GM23338 (cell line): ENCODE data around the gene ERF.

Experiments
- EZH2 ChIP-seq: fragments of 200-600 bp; sonication (generic); IDR thresholded peaks from one replicate; pipeline ENCODE4 v1.8.0; 2017; ENCODE audit warnings: antibody characterized with exemption, mild to moderate bottlenecking, low read depth; ENCODE audit not compliant: unreplicated experiment
- TF ChIP-seq, protein P1 (sequence below), 2 experiments: fragments of 200-600 bp in 1 of 2; sonication (generic) in 1 of 2; conservative IDR thresholded peaks; 2 replicates each; pipeline versions ENCODE4 v1.5.1 to v1.6.1; 2016 to 2017; ENCODE audit warnings: antibody characterized with exemption in 2 of 2, low read depth in 2 of 2, mild to moderate bottlenecking in 2 of 2, moderate library complexity in 1 of 2

DNA sequence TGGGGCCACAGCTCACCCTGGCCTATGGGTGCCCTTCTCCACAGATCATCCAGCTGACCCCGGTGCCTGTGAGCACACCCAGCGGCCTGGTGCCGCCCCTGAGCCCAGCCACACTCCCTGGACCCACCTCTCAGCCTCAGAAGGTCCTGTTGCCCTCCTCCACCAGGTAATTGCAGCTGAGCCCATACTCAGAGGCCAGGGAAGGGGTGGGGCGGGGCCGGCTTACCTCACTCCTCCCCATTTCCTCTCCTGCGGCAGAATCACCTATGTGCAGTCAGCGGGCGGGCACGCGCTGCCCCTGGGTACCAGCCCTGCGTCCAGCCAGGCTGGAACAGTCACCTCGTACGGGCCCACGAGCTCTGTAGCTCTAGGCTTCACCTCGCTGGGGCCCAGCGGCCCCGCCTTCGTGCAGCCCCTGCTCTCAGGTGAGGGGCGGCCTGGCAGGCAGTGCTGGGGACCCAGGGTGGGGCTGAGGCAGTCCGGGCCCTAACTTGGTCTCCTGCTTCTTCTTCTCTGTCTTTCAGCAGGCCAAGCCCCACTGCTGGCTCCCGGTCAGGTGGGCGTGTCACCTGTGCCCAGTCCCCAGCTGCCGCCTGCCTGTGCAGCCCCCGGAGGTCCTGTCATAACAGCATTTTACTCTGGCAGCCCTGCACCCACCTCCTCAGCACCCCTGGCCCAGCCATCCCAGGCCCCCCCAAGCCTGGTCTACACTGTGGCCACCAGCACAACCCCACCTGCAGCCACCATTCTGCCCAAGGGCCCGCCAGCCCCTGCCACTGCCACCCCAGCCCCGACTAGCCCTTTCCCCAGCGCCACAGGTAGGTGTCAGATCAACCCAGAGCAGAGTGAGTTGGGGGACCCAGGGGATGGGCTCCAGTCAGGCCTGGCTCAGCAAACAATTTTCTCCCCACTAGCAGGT is 37.4 kb upstream of the ERF start:
- no peak for TF ChIP-seq EZH2
- TF ChIP-seq, protein P1, sequence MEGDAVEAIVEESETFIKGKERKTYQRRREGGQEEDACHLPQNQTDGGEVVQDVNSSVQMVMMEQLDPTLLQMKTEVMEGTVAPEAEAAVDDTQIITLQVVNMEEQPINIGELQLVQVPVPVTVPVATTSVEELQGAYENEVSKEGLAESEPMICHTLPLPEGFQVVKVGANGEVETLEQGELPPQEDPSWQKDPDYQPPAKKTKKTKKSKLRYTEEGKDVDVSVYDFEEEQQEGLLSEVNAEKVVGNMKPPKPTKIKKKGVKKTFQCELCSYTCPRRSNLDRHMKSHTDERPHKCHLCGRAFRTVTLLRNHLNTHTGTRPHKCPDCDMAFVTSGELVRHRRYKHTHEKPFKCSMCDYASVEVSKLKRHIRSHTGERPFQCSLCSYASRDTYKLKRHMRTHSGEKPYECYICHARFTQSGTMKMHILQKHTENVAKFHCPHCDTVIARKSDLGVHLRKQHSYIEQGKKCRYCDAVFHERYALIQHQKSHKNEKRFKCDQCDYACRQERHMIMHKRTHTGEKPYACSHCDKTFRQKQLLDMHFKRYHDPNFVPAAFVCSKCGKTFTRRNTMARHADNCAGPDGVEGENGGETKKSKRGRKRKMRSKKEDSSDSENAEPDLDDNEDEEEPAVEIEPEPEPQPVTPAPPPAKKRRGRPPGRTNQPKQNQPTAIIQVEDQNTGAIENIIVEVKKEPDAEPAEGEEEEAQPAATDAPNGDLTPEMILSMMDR (conservative IDR thresholded peaks at IDR 0.05; ENCODE audit: low read depth in 2 of 2), result no peak
